HFF-Myc (cell line): ENCODE data around the gene RBM11.

Experiments used
- DNase-seq: peaks from one replicate; pipeline ENCODE4 v3.0.0-alpha.2; 2011; ENCODE audit warnings: low read depth; ENCODE audit errors: extremely low read depth
- H3K4me3 ChIP-seq: replicated peaks from 2 replicates; pipeline ENCODE4 v1.5.1; 2011; ENCODE audit warnings: low read depth, mild to moderate bottlenecking, control low read depth, low read length
- CTCF ChIP-seq: IDR thresholded peaks from 2 replicates; pipeline ENCODE4 v1.5.1; 2012; ENCODE audit warnings: mild to moderate bottlenecking, low read depth, low read length, control low read depth; ENCODE audit errors: missing control alignments

The RBM11 gene

GRCh38 chr21:14235101-14235500, 19.1 kb downstream of the RBM11 start:
- no peak overlapping the region for H3K4me3 ChIP-seq
- no peak for DNase-seq
- no peak for TF ChIP-seq CTCF

- no peak overlapping the region for H3K4me3 ChIP-seq
- no peak for TF ChIP-seq CTCF
- no peak for DNase-seq
These were observed 20.2 kb downstream of the RBM11 start for GRCh38 chr21:14236180-14236579.

DNA sequence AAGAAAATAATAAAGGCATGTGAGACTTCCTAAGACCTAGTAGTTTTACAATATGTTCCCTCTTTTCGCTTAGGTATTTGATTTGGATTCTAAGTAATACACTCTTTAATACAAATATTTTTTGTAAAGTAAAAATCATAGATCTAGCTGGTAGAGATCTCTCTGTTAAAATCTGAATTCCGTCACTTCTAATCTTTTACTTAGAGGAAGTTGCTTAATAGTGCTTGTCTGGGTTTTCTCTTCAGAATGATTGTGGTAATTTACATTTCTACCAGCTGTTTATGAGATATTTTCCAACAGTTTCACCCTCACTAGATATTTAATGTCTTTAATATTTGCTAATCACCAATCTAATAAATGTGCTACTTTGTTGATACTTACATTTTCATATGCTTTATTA, 23.3 kb downstream of the RBM11 start:
- no peak for TF ChIP-seq CTCF
- H3K4me3 ChIP-seq: no peak overlapping the region
- no peak for DNase-seq

DNA sequence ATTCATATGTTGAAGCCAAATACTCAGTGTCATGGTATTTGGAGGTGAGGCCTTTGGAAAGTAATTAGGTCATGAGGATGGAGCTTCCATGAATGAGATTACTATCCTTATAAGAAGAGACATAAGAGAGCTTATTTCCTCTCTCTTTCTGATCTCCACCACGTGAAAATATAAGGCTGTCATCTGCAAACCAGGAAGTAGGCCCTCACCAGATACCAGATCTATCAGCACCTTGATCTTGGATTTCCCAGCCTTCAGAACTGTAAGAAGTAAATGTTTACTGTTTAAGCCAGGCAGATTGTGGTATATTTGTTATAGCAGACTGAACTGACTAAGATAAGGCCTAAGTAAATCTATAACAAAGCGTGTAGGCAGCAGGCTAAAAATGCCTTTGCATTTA, 25.3 kb downstream of the RBM11 start:
- DNase-seq: no peak
- no peak for TF ChIP-seq CTCF
- H3K4me3 ChIP-seq: no peak overlapping the region

DNA sequence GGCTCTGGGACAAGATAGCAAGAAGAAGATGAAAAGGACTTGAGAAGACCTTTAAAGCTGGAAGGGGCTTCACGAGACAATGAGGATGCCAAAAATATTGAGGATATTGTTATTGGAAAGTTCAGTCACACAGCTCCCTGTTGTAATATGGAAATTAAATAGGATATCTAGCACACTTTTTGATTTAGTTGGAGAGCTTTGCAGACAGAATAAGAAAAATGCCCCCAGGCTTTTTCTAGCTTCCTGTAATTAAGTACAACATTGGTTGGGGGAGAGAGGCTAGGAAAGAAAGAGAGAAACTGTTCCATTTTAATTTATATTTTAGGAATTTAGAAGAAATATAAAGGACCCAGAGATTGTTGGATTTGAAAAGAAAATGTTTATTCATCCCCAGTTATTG, 27.5 kb downstream of the RBM11 start:
- H3K4me3 ChIP-seq: no peak overlapping the region
- DNase-seq: no peak
- TF ChIP-seq CTCF: no peak

GRCh38 chr21:14243874-14244273, 27.9 kb downstream of the RBM11 start:
- no peak for TF ChIP-seq CTCF
- no peak overlapping the region for H3K4me3 ChIP-seq

DNA sequence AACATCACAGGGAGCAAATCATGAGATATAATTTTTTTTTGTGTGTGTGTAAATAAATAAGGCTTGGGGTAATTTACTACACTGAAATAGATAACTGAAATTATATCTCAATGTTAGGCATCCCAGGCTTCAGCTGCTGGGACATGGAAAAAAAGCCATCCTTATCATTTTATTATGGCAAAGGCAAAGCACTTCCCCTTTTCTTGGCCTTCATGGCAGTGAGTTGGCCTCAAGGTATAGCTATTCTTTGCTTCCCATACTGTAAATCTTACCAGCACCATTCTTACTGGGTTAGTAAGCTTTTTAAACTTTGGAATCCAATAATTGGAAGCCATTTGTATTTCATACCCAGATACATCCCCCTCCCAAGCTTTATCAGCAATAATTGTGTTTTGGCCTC, 29.0 kb downstream of the RBM11 start:
- H3K4me3 ChIP-seq: no peak overlapping the region
- TF ChIP-seq CTCF: no peak
- no peak for DNase-seq

More at GRCh38 chr21:14243874-14244273, 27.9 kb downstream of the RBM11 start:
- no peak for DNase-seq
